SU-DHL-6 (cell line): ENCODE data around the gene EIF2S3.
A peak's percentile ranks its signal among the peaks of the same experiment; 100 is the strongest.

Experiments
- H2AFZ ChIP-seq: fragments of 200-600 bp; sonication (generic); 2 replicates; pipeline ENCODE4 v1.6.1; 2014; ENCODE audit warnings: low read depth, mild to moderate bottlenecking, moderate library complexity, mixed read lengths, antibody characterized with exemption, low read length; ENCODE audit not compliant: severe bottlenecking
- H3F3A ChIP-seq: fragments of 200-600 bp; shearing (Covaris generic); 2 replicates; pipeline ENCODE4 v1.6.0; 2016; ENCODE audit warnings: antibody characterized with exemption, mild to moderate bottlenecking; ENCODE audit not compliant: insufficient read depth
- H3K27ac ChIP-seq: fragments of 200-600 bp; sonication (generic); 2 replicates; pipeline ENCODE4 v1.5.1; 2016; ENCODE audit warnings: low read depth, mild to moderate bottlenecking, low read length, moderate library complexity, mixed read lengths
- H3K27me3 ChIP-seq: fragments of 200-600 bp; sonication (generic), shearing (Covaris generic); 2 replicates; pipeline ENCODE4 v1.6.0; 2014; ENCODE audit warnings: mild to moderate bottlenecking, low read length
- H3K36me3 ChIP-seq: fragments of 200-600 bp; sonication (generic); 2 replicates; pipeline ENCODE4 v1.6.1; 2014; ENCODE audit warnings: mild to moderate bottlenecking, low read length, mixed read lengths
- H3K4me2 ChIP-seq: fragments of 300-600, 200-600 bp; shearing (Covaris generic), sonication (generic); 2 replicates; pipeline ENCODE4 v1.6.0; 2014; ENCODE audit warnings: low read length, low read depth, mild to moderate bottlenecking; ENCODE audit not compliant: poor library complexity, severe bottlenecking
- H3K4me3 ChIP-seq: fragments of 200-600 bp; sonication (generic); 2 replicates; pipeline ENCODE4 v1.5.1; 2014; ENCODE audit warnings: antibody characterized with exemption, low read length, mild to moderate bottlenecking, mixed read lengths; ENCODE audit not compliant: insufficient read depth, poor library complexity, severe bottlenecking
- H3K79me2 ChIP-seq: fragments of 200-600 bp; sonication (generic); 2 replicates; pipeline ENCODE4 v1.6.1; 2014; ENCODE audit warnings: mild to moderate bottlenecking, low read length, moderate library complexity; ENCODE audit not compliant: insufficient read depth
- H3K9ac ChIP-seq: fragments of 200-600 bp; sonication (generic); 2 replicates; pipeline ENCODE4 v1.7.0; 2014; ENCODE audit warnings: mild to moderate bottlenecking, low read length
- H3K9me2 ChIP-seq: fragments of 200-600 bp; sonication (generic); replicated peaks from 2 replicates; pipeline ENCODE4 v1.6.1; 2014; ENCODE audit warnings: low read length; ENCODE audit not compliant: insufficient read depth
- H3K9me3 ChIP-seq: fragments of 200-600 bp; sonication (generic); 2 replicates; pipeline ENCODE4 v1.6.1; 2014; ENCODE audit warnings: low read length, mixed read lengths; ENCODE audit not compliant: insufficient read depth
- H4K20me1 ChIP-seq: fragments of 200-600 bp; sonication (generic); 2 replicates; pipeline ENCODE4 v1.6.1; 2014; ENCODE audit warnings: low read depth, mild to moderate bottlenecking, antibody characterized with exemption, low read length, moderate library complexity, mixed read lengths
- CTCF ChIP-seq: fragments of 200-600 bp; sonication (generic); IDR thresholded peaks from one replicate; pipeline ENCODE4 v1.5.1; 2017; ENCODE audit warnings: antibody characterized with exemption, mild to moderate bottlenecking, low read length, moderate library complexity; ENCODE audit not compliant: insufficient read depth, poor library complexity, severe bottlenecking
- EZH2phosphoT487 ChIP-seq: fragments of 200-600 bp; sonication (generic), shearing (Covaris generic); conservative IDR thresholded peaks from 2 replicates; pipeline ENCODE4 v1.6.1; 2018; ENCODE audit warnings: mild to moderate bottlenecking, antibody characterized with exemption, low read length, moderate library complexity, mixed read lengths

Gene EIF2S3

DNA sequence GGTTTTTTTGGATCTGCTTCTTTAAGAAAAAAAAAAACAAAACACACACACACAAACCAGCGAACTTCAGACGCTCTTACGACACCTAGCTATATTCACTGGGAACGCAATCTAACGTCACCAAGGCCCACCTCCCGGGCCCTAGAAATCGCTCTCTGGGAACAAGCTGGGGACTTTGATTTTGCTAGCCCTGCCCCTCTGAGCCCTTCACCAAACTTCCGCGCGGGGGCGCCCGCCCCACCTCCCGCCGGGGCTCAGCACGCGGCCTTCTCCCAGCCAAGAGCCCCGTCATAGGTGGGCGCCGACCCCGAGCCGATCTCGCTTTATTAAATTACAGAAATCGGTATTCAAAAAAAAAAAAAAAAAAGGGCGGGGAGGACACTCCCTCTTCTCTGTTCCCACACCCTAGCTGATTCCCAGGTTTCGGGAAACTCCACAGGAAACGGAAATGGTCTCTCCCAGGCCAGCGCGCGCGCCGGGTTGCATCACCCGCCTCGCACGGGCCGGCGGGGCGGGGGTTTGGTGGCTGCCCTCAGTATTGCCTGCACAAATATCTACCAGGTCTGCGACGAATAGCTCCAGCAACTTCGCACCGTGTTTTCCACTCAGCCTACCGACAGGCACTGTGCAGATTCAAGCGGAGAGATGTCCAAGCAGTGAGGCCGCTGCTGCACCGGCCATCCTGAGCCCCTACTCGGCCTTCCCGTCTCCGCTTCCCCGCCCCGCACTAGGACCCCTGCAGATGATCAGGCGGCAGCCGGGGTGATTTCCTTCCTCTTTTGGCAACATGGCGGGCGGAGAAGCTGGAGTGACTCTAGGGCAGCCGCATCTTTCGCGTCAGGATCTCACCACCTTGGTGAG is at the start of gene EIF2S3:
Gene EIF2S3, plus strand, starts transcription at position 775 of the 861 bp plus-strand sequence. Its CDS starts 13 bp downstream, at position 788.
- peaks cover 6% of the 10 kb centered on the region; the same call in 1 of the 2 replicates for H3K36me3 ChIP-seq
- H3K9me3 ChIP-seq = no peaks in the 10 kb centered on the region
- H2AFZ ChIP-seq = peak within 1 kb of the TSS; percentile 77
- no peak within 1 kb of the TSS; the same call in 1 of the 2 replicates for H3K27ac ChIP-seq
- H3K9ac ChIP-seq = no peak within 1 kb of the TSS; the same call in 1 of the 2 replicates
- no peak within 1 kb of the TSS for H3K4me2 ChIP-seq
- no peaks in the 10 kb centered on the region for H3K27me3 ChIP-seq
- TF ChIP-seq EZH2phosphoT487 = no peak
- peak; percentile 44 for TF ChIP-seq CTCF
- H3K79me2 ChIP-seq = peaks cover 18% of the 10 kb centered on the region
- peak within 1 kb of the TSS; percentile 50 for H3K4me3 ChIP-seq
- H4K20me1 ChIP-seq = 0 out of 2 replicates have a peak, but pooled peaks cover 7% of the 10 kb centered on the region
- H3K9me2 ChIP-seq = no peaks in the 10 kb centered on the region
- no peaks in the 10 kb centered on the region; the same call in 1 of the 2 replicates for H3F3A ChIP-seq

GRCh38 chrX:24005028-24005427 is 49.7 kb upstream of the EIF2S3 start:
- H3K79me2 ChIP-seq = peaks cover 48% of the 10 kb centered on the region
- H3K9ac ChIP-seq = no peak overlapping the region
- H3K9me2 ChIP-seq = no peaks in the 10 kb centered on the region
- no peak overlapping the region for H3K27ac ChIP-seq
- no peaks in the 10 kb centered on the region for H3K9me3 ChIP-seq
- TF ChIP-seq CTCF (no peak), EZH2phosphoT487 (no peak)
- no peaks in the 10 kb centered on the region for H4K20me1 ChIP-seq
- peaks cover 8% of the 10 kb centered on the region; the same call in 1 of the 2 replicates for H3K36me3 ChIP-seq
- no peak overlapping the region for H2AFZ ChIP-seq
- no peak overlapping the region for H3K4me2 ChIP-seq
- H3K27me3 ChIP-seq = no peaks in the 10 kb centered on the region
- no peaks in the 10 kb centered on the region for H3F3A ChIP-seq
- H3K4me3 ChIP-seq = no peak overlapping the region

- no peak overlapping the region for H3K4me2 ChIP-seq
- no peaks in the 10 kb centered on the region for H4K20me1 ChIP-seq
- peaks cover 52% of the 10 kb centered on the region for H3K79me2 ChIP-seq
- H3K27ac ChIP-seq = no peak overlapping the region
- H3K4me3 ChIP-seq = no peak overlapping the region
- peaks cover 8% of the 10 kb centered on the region; the same call in 1 of the 2 replicates for H3K36me3 ChIP-seq
- H3K27me3 ChIP-seq = no peaks in the 10 kb centered on the region
- H3K9me3 ChIP-seq = no peaks in the 10 kb centered on the region
- no peak overlapping the region for H3K9ac ChIP-seq
- H2AFZ ChIP-seq = no peak overlapping the region
- TF ChIP-seq CTCF (no peak), EZH2phosphoT487 (no peak)
- no peaks in the 10 kb centered on the region for H3K9me2 ChIP-seq
- H3F3A ChIP-seq = no peaks in the 10 kb centered on the region
Observed at GRCh38 chrX:24005867-24006266, 48.9 kb upstream of the EIF2S3 start.
